Activated T-cell treated with anti-CD3 and anti-CD28 coated beads for 48 hours (primary cell): ENCODE measurements around the gene TRPM8.
"Not testable (repeated sequence)": the region's sequence is repeated elsewhere in the genome, so short reads cannot be mapped to it uniquely, and the experiment has no call there.

Experiments
- DNase-seq: peaks from one replicate; pipeline ENCODE4 v3.0.0-alpha.2; 2020; ENCODE audit warnings: low read depth

The TRPM8 gene

GRCh38 chr2:233917116-233917515, at the start of gene TRPM8:
TSS of gene TRPM8 (plus strand) at chr2:233917373. CDS start at chr2:233926538, 9,165 bp downstream.
- no peak for DNase-seq

- DNase-seq, result peak; percentile 53
Measured at GRCh38 chr2:233867993-233868532, 49.1 kb upstream of the TRPM8 start, which contains the start of gene MSL3B. TSS of gene MSL3B (minus strand) at chr2:233868386.

DNA sequence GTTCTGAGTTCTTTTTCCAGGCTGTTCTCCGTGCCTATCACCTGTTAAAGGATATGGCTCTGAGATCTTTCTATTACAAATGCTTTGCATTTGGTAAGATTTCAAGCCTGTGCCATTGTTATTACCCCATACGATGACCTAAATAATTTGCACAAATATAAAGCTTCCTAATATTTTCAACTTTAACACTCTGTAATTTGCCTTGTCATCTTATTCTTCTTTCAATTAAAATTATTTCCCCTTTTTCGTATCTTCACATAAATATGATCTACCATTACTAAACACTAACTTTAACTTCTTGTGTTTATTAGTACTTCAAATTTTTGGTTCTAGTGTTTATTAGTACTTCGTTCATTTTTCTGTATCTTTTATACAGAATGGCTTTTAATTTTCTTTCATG, 45.7 kb upstream of the TRPM8 start:
- no peak for DNase-seq

DNA sequence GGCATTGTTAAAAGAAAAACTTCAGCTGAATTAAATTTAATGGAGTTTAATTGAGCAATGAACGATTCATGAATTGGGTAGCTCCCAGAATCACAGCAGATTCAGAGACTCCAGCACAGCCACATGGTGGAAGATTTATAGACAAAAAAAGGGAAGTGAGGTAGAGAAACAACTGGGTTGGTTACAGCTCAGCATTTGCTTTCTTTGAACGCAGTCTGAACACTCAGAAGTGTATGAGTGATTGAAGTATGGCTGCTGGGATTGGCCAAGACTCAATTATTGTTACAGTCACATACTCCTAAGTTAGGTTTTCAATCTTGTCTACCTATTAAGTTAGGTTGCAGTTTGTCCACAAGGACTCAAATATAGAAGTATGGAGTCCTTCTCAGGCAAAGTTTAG, 45.0 kb upstream of the TRPM8 start:
- DNase-seq, result not testable (repeated sequence)

GRCh38 chr2:233882353-233882752, 34.8 kb upstream of the TRPM8 start:
- DNase-seq, result no peak

DNA sequence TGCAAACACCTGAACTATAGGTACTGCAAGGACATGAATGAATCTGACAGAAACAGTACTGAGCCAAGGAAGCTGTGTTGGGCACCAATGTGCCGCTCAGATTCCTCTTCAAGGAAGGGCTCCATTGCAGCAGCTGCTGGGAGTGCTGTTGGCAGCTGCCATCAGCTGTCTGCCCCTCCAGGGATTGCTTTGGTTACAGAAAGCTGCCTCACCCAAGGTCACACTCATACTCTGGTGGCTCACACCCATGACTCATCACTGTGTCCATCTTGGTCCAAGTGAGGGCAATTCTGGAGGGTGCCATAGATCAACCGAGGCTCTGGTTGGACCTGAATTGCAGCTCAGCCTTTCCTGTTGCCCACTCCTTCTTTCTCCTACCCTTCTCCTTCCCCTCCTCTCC, 24.4 kb upstream of the TRPM8 start:
- DNase-seq, result no peak

- not testable (repeated sequence) for DNase-seq
Measured at GRCh38 chr2:233896253-233896652, 20.9 kb upstream of the TRPM8 start.

- no peak for DNase-seq
Measured at GRCh38 chr2:233901367-233901766, 15.8 kb upstream of the TRPM8 start.

- no peak for DNase-seq
Measured at GRCh38 chr2:233901884-233902283, 15.3 kb upstream of the TRPM8 start.

DNA sequence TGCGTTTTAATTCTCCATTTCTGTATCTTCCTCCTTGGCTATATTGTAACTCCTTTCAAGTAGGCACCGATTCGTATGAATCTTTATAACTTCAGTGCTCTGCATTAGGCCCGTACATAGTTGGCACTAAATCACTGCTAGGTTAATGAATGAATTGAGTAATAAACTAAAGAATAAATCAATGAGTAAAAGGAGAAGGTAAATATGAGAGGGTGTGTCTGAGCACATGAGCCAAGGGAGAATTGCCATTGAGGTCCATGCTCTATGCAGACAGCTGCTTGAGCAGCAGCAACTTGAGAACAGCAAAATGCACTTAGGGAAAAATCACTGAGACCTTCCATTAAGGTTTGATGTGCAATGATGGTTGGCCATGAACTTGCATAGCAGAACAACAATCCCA, 11.2 kb upstream of the TRPM8 start:
- DNase-seq, result no peak

GRCh38 chr2:233907627-233908026, 9.5 kb upstream of the TRPM8 start:
- no peak for DNase-seq

DNA sequence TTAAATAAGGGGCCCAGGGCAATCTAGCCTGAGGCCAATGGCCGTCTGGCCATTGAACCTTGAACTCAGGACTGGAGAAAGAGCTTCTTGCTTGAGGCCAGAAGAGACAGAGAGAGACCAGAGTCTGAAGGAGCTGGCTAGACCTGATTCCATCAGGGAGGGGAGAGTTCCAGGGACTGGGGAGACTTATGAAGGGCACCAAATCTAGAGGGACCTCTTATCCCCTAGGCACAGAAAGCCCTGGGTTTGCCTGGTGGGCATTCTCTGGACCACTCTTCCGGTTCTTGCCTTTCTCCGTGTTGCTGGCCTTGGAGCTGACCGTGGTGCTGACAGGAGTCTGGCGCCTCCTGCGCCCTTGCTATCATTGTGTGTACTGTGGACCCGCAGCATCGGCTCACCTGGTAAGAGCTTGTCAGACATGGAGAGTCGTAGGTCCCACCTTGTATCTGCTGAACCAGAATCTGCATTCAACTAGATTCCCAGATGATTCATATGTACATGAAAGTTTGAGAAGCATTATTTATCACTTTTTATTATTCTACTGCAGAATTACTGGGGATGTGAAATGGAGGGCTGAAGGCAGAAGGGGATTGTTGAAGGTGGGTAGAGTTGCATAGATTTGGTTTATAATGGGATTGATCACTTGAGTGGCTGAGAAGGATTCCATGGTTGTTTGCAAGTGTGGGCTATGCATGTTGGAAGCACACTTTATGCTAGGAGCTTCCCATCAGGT, 4.3 kb upstream of the TRPM8 start:
- no peak for DNase-seq

GRCh38 chr2:233915128-233915527, 2.0 kb upstream of the TRPM8 start:
- DNase-seq, result no peak

DNA sequence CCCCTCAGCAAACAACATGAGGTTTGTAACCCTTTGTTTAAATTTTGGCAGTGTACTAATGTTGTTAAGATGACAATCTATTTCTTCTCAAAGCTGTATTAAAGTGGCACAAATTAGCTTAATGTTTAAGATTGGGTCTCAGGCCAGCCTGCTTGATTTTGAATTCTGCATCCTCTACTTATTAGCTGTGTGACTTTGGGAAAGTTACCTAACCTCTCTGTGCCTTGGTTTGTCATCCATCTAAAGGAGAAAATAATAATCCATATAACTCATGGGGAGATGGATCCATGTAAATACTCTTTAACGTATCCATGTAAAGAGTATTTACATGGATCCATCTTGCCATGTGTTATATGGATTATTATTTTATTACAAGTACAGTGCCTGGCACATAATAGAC, 2.1 kb downstream of the TRPM8 start:
- no peak for DNase-seq

DNA sequence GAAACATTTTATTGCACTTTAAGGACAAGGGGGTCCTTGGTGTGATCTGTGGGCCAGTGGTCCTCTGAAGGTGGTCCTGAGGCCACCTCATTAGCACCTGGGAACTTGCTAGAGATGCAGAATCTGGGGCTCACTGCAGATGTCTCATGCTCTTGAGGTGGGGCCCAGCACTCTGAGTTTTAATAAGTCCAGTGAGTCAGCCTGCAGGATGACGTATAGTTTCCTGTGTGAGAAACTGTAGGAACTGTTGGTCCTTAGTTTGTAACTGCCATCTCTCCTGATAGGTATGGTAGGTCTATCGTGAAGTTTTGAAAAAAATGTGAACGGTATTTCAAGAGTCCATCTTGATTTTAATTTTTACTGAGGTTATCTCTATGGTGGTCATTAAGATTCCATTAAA, 2.8 kb downstream of the TRPM8 start:
- DNase-seq, result no peak

- DNase-seq, result no peak
Measured at GRCh38 chr2:233922471-233922870, 5.3 kb downstream of the TRPM8 start.

DNA sequence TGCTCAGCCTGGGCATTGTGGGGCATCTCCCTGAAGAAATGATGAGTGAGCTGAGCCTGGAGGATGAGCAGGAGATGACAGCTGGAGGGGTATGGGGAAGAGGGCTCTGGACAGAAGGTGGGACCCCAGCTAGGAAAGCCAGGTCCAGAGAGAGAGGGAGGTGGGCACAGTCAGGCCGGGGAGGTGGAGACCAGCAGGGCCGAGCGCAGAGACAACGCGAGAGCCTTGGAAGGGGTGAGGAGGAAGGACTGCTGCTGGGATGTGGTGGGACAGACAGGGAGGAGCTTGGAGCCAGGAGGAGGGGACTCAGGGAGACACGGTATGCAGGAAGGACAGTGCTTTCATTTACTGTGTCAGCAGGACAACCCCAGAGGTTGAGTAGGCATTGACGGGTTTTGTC, 8.2 kb downstream of the TRPM8 start:
- no peak for DNase-seq

DNA sequence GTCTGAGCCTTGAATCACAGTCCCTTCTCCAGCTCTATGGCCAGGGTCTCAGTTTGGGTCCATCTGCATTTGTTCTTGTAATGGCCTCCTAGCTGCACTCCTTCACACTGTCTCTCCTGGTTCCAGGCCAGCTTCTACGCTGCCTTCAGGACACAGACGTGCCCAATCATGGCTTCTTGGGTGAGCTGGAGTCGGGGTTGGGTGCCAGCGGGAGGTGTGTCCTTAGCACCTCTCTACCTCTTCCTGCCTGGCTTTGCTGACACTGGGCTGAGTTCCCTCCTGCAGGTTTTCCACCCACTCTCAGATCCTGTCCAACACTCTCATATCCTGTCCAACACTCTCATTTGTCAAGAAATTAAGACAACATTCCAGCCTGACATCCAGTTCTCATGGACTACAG, 9.6 kb downstream of the TRPM8 start:
- no peak for DNase-seq

DNA sequence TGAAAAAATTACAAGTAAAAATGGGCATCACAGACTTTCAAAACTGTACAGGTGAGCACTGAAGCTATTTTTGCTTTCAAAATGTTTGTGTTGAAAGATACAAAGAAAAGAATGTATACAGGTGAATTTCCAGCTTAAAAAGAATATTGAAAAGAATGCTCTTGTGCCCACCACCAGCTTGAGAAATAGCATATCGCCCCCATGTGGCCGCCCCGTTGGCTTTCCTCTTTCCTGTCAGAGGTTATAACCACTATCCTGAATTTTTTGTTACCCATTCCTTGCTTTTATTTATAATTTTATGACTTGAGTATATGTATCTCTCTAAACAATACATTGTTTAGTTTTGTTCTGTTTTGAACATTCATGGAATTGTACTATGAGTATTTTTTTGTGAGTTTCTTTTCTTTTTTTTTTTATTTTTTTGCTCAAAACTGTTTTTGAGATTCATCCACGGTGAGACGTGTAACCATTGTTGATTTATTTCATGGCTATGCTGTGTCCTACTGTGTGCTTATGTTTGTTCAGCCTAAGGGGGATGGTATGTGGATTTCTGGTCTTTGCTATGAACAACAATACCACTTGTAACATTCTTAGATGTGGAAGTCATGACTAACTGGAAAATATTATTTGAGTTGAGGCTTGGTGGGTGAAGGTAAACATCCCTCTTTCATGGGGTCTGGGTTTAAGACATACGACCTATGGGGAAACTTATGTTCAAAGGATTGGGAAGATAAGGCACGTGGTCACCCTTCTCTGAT, 11.6 kb downstream of the TRPM8 start:
- DNase-seq, result peak; percentile 12

DNA sequence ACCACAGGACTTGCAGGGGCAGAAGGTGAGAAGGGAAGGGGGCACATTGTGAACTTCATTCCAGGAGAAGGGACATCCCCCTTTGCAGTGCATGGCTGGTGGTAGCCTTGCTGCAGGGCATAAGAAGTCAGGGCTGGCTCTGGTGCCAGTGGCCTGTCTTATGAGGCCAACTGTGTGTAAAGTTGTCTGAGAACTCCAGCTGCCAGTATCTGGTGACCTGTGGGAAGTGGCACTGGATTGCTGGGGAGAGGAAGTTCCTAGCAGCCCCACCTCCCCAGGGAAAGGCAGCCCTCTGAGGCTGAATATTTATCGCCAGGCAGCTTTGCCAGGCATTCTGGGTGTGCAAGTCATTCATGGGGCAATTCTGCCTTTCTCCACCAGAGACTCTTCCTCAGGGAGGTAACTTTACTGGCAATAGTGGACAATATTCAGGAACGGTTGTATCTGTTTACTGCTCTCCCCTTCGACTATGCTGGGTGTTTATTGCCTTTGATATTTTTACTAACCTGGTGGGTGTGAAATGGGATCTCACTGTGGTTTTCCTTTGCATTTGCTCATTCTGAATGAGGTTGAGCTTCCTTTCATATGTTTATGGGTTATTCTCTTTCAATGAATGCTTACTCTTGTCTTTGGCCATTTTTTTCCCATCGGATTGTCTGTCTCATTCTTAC, 12.3 kb downstream of the TRPM8 start:
- no peak for DNase-seq

- DNase-seq, result no peak
Measured at GRCh38 chr2:233934524-233934923, 17.4 kb downstream of the TRPM8 start.

DNA sequence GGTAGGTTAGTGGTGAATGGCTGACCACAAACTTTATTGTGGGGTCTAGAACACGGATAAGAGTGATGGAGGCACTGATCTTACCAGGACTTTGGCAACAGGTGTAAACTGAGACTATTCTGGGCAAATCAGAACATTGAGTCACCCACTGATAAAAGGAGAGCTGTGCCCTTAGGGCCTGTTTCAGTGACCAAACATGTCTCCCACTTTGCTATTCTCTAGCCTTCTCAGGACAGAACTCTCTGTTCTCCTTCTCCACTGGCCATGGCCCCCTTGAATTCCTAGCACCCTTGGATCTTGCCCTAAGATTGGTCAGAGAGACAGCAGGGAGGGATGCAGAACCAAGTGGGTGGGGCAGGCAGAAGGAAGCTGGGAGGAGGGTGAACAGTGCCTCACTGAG, 18.3 kb downstream of the TRPM8 start:
- no peak for DNase-seq

DNA sequence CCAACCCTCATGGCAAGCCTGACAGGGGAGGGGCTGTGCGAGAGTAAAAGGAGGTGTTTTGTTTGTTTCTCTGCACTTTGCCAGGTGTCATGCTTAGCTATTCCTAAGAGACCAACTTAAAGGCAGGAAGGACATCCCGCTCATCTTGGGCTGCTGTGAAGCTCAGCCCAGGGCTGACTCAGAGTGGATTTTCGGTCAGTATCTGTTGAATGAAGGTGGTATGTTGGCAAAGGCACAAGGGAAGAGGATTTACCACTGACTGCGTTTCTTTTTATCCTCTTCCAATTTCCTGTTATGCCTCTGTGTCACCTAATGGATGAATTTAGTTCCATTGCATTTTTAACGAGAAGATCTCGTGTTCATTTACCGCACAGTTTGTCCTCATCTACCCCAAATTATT, 18.9 kb downstream of the TRPM8 start:
- no peak for DNase-seq
